GM10266 (cell line): ENCODE results near the gene TXNL4B.

Experiments used
- DNase-seq: peaks from one replicate; pipeline ENCODE4 v3.0.0; 2012; ENCODE audit errors: extremely low spot score
- CTCF ChIP-seq: IDR thresholded peaks from 2 replicates; pipeline ENCODE4 v1.5.1; 2012; ENCODE audit warnings: mild to moderate bottlenecking, low read depth; ENCODE audit not compliant: control insufficient read depth, insufficient read depth; ENCODE audit errors: missing control alignments

Gene TXNL4B

DNA sequence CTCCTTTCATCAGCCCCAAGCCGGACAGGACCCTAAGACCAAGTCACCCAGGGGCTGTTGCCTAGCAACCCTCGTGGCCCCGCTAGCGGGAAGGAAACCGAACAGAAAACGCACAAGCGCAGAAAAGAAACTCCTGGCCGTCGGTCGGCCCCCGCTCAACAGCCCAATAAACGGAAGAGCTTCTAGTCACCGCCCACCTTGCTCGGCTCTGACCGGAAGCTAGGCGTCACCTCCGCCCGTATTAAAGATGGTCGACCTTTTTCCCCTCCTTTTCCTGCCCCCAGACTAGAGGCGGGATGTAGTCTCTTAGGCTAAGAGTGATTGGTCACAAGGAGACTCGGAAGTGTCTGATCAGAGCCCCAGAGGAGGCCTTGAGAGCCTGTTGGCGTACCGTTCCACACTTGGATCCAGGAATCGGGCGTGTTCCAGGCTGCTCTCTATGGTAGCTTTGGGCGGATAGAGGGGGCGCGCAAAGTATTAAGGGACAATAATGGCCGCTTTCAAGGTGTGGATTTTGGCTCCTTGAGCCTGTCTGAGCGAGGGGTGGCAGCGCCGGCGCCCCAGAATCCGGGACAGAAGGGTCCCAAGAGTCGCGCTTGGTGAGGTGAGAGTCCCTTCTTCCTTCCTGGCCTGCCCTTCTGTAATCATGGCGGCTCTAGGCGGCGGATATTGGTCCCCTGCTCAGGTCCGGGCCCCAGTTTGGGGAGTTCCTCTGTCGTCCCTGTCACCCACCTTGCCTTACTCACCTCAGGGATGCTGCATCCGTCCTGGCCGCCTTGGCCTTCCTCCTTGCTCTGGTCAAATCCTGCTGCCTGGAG is at the start of gene TXNL4B, which contains the start of gene DHX38:
TXNL4B (minus strand) TSS at position 173 of the 818 bp plus-strand sequence. CDS start 2,871 bp downstream, outside the sequence.
DHX38 (plus strand) TSS at position 400 of the 818 bp plus-strand sequence. CDS start 2,311 bp downstream, outside the sequence.
- TF ChIP-seq CTCF: no peak
- DNase-seq: peak; percentile 94

DNA sequence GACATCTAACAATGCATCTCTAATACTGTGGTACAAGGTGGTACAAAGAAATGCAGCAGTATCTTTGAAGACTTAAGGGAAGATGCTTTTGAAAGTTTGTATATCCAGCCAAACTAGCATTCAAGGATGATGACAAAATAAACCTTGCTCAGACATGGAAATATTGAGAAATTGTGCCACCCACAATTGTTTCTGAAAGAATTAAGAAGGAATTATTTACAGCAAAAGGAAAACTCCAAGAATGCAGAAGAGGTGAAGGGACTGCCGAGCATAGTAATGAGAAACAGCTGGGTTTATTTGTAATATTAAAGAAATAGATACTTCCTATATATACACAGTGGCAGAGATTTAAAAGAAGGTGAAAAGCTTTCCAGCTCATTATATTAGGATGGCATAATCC is 49.1 kb upstream of the TXNL4B start:
- no peak for DNase-seq

GRCh38 chr16:72139908-72140307 is 46.5 kb upstream of the TXNL4B start:
- no peak for TF ChIP-seq CTCF
- DNase-seq: no peak

More for the DNA sequence above, 49.1 kb upstream of the TXNL4B start:
- TF ChIP-seq CTCF: no peak

- TF ChIP-seq CTCF: no peak
- DNase-seq: no peak
These were observed 44.7 kb upstream of the TXNL4B start for GRCh38 chr16:72138064-72138572.

DNA sequence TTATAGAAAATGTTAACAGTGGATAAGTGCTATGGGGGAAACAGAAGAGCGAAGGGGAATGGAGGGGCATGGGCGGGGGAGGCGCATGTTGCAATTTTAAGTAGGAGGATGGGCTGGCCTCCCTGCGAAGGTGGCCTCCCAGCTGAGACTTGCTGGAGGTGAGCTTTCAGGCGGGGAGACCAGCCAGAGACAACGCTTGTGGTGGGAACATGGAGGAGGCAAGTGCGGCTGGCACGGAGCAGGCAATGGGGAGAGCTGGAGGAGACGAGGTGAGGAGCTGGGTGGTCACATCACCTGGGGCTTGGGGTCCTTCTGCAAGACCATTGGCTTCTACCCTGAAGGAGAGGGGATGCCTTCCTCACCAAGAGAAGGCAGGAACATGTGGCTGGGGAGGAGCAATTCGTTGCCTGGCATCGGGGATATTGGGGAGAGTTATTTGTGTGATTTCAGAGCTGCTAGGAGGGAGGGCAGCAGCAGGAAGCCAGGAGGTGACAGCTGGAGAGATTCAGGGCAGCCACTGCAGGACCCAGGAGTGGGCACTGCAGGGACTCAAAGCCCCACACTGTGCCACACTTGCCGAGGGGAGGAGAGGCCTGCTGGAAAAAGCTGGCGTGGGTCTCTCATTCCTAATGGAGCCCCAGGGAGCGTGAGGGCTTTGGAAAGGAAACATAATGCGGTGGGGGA is 44.1 kb upstream of the TXNL4B start:
- no peak for TF ChIP-seq CTCF
- DNase-seq: no peak

- no peak for DNase-seq
- no peak for TF ChIP-seq CTCF
These were observed 41.1 kb upstream of the TXNL4B start for GRCh38 chr16:72134507-72134906.

DNA sequence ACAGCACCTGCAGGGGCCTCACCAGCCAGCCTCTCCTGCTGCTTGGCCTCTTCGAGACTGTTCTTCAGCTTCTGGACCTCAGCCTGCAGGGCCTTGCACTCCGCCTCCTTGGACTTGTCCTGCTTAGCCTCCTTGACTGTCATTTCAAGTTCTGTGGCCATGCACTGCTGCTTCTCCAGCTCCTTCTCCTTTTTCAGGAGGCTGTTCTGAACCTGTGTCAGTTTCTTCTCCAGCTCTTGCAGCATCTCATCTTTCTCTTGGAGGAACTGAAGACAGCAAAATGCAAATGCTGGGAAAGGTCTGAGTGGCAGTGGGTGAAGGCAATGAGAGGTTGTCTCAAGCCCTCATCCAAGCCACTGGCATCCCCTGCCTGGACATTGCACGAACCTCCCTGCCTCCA is 39.3 kb upstream of the TXNL4B start:
- no peak for TF ChIP-seq CTCF
- DNase-seq: no peak
